ENCODE data around the gene NRGN. TPM values are rescaled to one million over a fixed set of nuclear protein-coding genes. Genes with fewer than 3 reads are reported as not detected.

NRGN gene
- 13.6 TPM for polyA plus RNA-seq (ENCODE audit: insufficient read length)
- long read RNA-seq, donor 1, partial matches to known transcripts = 24 of 52 reads
- long read RNA-seq, donor 1, other reads (novel, unspliced or antisense) = 28 of 52 reads
- long read RNA-seq, donor 2, partial matches to known transcripts = 0 of 16 reads
- long read RNA-seq, donor 2, other reads (novel, unspliced or antisense) = 16 of 16 reads
- long read RNA-seq, donor 3, partial matches to known transcripts = 0 of 12 reads
- long read RNA-seq, donor 3, other reads (novel, unspliced or antisense) = 12 of 12 reads
- long read RNA-seq, donor 4 = 0 reads
- long read RNA-seq, donor 5, partial matches to known transcripts = 0 of 24 reads
- long read RNA-seq, donor 5, other reads (novel, unspliced or antisense) = 24 of 24 reads
- long read RNA-seq, donor 6, partial matches to known transcripts = 19 of 43 reads
- long read RNA-seq, donor 6, other reads (novel, unspliced or antisense) = 24 of 43 reads
- long read RNA-seq, donor 7, partial matches to known transcripts = 0 of 24 reads
- long read RNA-seq, donor 7, other reads (novel, unspliced or antisense) = 24 of 24 reads
- long read RNA-seq, donor 8, partial matches to known transcripts = 0 of 9 reads
- long read RNA-seq, donor 8, other reads (novel, unspliced or antisense) = 9 of 9 reads

DNA sequence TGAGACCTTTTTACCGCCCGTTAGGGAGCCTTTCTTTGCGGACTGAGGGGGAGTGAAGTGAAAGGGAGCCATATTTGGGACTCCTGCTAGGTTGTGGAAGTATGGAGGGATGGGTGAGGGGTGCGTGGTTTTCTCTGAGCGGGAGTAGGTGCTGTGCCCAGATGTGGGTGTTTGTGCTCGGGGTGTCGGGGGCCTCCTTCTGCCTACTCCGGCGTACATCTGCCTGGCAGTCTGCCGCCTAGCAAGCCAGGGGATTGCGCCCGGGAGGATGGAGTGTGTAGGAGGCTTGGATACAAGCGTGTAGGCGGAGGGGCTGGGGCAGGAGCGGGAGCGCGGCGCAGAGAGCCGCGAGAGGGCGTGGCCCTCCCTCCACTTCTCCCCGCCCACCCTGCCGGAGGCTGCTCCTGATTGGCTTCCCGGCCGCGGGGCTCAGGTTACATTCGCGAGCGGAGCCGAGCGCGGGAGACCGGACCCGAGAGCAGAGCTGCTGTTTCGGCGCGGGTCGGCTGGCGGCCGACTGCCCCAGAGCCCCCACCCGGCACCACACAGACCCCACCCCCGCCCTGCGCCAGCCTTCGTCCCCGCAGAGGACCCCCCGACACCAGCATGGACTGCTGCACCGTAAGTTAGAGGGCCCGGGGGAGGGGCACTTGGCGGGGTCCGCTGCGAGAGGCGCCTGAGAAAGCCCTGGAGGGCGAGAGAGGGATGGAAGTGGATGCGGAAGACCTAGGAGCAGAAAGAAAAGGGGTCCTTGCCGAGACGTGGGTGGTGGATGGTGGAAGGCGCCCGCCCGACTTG is at the start of gene NRGN:
Gene NRGN, plus strand, starts transcription at position 464 of the 798 bp plus-strand sequence. Its CDS starts 143 bp downstream, at position 607.
- peak; percentile 94 for DNase-seq

- DNase-seq = no peak
These were observed 46.6 kb upstream of the NRGN start for GRCh38 chr11:124693142-124693541.

DNA sequence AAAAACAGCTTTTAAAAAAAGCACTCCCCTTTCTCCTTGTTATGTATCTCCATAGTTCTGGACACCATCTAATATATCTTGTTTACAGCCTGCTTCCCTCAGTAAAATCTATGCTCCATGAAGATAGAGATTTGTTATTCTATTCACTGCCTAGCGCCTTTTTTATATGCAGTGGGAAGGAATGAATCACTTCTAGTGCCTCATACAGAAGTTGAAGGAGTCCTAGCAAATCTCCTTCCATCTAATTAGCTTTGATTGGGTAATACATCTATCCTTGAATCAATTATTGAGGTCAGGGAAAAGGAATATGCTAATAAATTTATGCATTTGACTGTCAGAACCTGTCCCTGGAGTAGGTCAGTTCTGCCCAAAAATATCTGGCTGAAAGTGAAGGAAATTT is 40.2 kb upstream of the NRGN start:
- DNase-seq = no peak

DNA sequence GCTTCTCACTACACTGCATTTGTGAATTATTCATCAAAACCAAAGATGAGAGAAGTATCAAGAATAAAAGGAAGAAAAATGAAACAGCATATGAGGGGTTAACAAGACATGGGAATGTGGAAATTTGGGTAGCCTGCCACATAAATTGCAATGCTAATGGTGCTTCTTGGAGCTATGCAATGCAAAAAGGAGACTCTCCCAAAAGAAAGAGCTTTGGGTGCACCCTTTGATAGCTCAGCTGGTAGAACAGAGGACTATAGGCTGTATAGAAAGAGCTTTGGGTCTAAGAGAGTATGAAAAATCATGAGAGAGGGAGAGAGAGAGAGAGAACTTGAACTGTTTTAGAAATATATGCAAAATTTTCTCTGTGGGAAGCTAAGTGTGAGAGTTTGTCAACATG is 39.7 kb upstream of the NRGN start:
- no peak for DNase-seq

DNA sequence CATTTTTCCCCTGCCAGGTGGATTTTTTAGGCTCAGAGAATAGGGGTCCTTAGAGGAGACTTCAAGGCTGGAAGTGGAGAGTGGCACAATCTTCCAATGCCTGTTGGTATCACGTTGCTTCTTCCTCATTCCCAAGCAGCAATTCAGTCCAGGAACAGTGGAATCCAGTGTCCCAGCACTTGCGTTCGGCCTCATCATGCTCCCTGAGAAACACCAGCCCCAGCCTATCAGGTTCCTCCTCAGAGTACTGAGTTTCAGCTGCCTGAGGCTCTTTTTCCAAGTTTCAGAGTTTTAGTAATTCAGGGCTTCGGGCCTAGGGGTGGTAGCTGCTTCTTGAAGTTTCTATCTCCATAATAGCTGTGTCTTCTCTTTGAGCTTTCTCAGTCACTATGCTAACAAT is 31.9 kb upstream of the NRGN start:
- DNase-seq = no peak

- no peak for DNase-seq
These were observed 27.4 kb upstream of the NRGN start for GRCh38 chr11:124712392-124712791.

DNA sequence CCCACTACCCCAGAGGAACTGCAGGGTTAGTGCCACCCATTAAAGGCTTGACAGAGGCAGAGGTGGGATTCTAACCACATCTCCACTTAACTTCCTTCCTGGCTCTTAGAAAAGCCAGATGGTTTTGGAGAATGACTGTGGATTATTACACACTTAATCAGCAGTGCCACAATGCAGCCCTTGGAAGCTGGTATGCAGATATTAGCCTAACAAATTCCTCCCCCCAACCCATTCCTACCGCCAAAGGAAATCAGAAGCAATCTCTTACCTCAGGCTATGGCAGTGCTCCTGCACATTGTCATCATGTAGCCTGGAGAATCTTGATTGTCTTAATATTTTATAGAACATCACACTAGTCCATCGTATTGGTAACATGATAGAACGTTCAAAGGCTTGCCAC is 23.2 kb upstream of the NRGN start:
- no peak for DNase-seq

GRCh38 chr11:124717421-124717785 is 22.3 kb upstream of the NRGN start:
- no peak for DNase-seq

DNA sequence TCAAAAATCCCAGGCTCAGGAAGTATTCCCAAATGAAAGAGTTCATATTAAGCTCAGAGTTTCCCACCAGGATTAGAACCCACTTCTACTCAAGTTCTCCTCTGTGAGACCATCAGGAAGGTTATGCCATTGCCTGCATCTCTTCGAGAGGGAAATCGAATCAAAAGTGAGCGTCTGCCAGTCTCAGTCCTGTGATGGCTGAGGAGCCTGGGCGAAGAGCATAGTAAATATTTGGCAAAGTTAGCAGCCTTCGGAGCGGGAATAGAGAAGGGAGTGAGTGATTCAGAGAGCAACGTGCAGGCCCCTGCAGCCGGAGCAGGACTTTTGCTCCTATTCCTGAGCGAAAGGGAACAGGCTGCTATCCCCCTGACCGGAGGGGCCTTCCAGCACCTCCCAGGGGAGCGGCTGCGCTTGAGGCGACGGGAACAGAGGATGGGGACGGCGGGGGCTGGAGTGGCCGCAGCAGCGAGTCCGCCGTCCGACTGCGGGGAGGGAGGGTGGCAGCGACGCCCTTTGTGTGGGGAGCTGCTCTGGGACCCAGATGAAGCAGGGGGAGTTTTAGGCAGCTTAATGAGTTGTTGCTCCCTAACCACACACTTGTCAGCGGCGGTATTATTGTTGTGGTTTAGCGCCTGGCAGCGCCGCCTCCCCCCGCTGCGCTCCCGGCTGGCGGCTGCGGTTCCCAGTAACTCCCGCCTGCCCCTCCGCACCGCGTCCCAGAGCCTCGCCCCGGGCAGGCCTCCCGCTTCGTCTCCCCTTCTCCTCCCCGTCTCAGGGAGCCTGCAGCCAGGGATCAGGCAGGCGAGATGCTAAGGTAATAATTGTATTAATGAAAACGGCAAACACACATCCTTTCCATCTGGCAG is 21.7 kb upstream of the NRGN start:
- no peak for DNase-seq

- no peak for DNase-seq
These were observed 20.9 kb upstream of the NRGN start for GRCh38 chr11:124718801-124719200.

DNA sequence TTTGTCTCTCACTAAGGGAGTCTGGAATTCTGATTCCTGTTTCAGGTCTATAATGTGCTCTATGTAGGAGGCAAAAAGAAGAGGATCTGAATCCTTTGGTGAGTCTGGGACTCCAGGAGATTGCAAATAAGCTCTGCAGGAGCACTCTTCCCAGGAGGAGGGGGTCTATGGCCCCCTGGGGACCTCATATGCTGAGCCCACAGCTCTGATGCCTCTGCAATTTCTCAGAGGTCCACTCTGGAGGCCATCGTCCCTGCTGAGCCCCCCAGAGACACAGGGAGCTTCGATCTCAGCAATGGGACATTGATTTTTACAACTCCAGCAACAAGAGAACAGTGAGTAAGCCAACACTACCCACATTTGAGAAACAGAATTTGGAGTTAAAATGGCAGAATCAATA is 20.2 kb upstream of the NRGN start:
- no peak for DNase-seq

GRCh38 chr11:124722176-124722575 is 17.6 kb upstream of the NRGN start:
- DNase-seq = no peak

GRCh38 chr11:124724979-124725718 is 14.6 kb upstream of the NRGN start:
- no peak for DNase-seq

GRCh38 chr11:124725719-124726105 is 14.0 kb upstream of the NRGN start:
- no peak for DNase-seq

DNA sequence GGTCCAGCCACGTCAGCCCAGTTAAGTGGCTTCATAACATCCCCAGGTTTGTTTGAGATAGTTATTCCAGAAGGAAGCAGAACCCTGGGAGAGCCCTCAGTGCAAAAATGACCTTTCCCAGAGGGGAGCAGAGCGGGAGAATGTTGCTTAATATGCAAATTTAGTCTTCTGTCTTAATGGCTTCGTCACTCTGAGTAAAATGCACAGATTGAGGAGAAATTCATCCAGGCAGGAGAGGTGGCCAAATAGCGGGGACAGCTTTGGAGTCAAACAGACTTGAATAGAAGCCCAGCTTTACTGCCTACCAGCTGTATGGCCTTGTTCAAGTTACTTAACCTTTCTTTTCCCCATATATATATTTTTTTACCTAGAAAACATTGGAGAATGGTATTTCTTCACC is 12.3 kb upstream of the NRGN start:
- no peak for DNase-seq

DNA sequence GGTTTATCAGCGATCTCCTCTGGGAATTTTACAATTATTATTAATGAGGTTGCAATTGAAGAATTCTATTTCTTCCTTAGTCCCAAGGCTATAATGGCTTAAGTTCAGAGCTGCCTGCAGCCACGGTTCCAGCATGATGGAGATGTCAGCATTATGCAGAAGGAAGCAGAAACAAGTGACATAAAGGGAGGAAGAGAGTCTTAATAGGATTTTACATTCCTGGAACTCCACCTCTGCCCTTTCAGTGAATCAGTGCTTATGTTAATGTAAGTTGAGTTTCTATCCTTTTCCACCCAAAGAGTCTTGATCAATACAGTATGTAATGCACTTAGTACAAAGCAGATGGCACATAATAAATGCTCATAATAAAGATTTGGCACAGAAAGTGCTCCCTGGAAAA is 11.6 kb upstream of the NRGN start:
- DNase-seq = no peak

GRCh38 chr11:124729571-124729970 is 10.2 kb upstream of the NRGN start:
- DNase-seq = no peak

DNA sequence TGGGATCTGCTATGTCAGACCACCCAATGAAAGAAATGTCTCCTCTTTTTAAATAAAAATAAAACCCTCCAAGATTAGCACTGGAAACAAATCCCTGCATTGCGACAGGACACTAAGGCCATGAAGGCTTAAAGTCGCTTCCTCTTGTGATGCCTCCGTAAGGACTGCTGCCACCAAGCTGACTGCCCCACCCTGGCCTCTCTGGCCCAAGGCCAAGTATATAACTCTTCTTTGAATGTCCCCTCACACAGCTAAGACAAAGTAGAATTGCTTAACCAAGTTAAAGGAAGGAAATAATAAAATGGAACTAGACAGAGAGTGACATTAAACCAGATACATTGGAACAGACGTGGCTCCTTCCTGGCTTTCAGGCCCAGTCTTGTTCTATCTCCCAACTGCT is 7.5 kb upstream of the NRGN start:
- no peak for DNase-seq

GRCh38 chr11:124736736-124737135 is 3.0 kb upstream of the NRGN start:
- no peak for DNase-seq

DNA sequence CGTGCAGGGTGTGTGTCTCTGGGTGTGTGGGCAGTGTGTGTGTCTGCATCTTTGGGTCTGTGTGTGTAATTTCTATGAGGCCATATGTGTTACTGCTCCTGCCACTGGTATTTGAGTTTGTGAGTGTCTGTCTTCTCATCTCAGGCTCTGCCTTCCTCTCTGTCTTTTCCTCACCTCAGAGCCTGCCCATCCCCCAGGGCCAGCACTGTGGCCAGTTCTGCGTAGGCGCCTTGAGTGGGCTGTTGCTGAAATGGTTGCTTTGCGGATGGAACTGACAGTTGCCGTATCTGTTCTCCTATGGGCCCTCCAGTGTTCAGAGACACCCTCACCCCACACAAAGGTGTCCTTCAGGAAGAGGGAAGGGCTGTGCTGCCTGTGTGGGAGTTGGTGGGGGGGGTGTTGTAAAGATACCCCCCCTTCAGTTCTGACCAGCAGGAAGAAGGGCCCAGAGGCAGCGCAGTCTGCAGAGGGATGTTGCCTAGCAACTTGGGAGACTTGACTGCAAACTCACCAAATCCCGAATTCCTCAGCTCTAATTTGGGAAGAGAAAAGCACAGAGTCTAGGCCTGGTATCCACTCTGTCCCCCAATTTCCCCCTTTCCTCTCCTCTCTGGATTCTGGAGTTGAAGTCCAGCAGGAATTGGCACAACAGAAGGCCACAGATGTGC is 2.0 kb upstream of the NRGN start:
- DNase-seq = no peak
